NT2/D1 (cell line): ENCODE results near the gene OR2T6.

Experiments used
- SUZ12 ChIP-seq: IDR thresholded peaks from 2 replicates; pipeline ENCODE4 v1.6.1; 2011; ENCODE audit not compliant: insufficient read length, insufficient read depth; ENCODE audit errors: extremely low read depth
- YY1 ChIP-seq: IDR thresholded peaks from 2 replicates; pipeline ENCODE4 v1.6.1; 2011; ENCODE audit not compliant: insufficient read length, insufficient read depth
- ZNF274 ChIP-seq: IDR thresholded peaks from 2 replicates; pipeline ENCODE4 v1.6.1; 2011; ENCODE audit warnings: mild to moderate bottlenecking, low read depth, low read length

- no peak for TF ChIP-seq YY1
- TF ChIP-seq ZNF274 = no peak
- no peak for TF ChIP-seq SUZ12
Observed at GRCh38 chr1:248417854-248418253, 42.3 kb downstream of the OR2T6 start.
